SK-N-SH treated with all-trans-retinoic acid at 6 μM for 48 hours (cell line): ENCODE data around the gene ARL5A.

ENCODE experiments used
- ATAC-seq: fragments of 200-7000 bp; cut with Tn5 transposase; 3 replicates; pipeline ENCODE4 v1.9.1; 2020; ENCODE audit warnings: mild to moderate bottlenecking, moderate library complexity
- ARNTL ChIP-seq: fragments of 450-650 bp; formaldehyde crosslinking; IDR thresholded peaks from 2 replicates; pipeline ENCODE4 v1.5.0; 2020; ENCODE audit warnings: low read depth, mild to moderate bottlenecking, moderate library complexity, borderline replicate concordance
- CREB5 ChIP-seq: fragments of 250-450 bp; sonication (Bioruptor Pico); IDR thresholded peaks from 2 replicates; pipeline ENCODE4 v1.5.1; 2020; ENCODE audit warnings: low read depth, mild to moderate bottlenecking, moderate library complexity
- CSRNP3 ChIP-seq: fragments of 250-450 bp; sonication (Bioruptor Pico); IDR thresholded peaks from 2 replicates; pipeline ENCODE4 v1.5.1; 2021; ENCODE audit warnings: mild to moderate bottlenecking, moderate library complexity
- ESRRG ChIP-seq: fragments of 250-450 bp; sonication (Bioruptor Pico); IDR thresholded peaks from 2 replicates; pipeline ENCODE4 v1.6.1; 2021; ENCODE audit warnings: mild to moderate bottlenecking
- GLIS3 ChIP-seq: fragments of 250-450 bp; sonication (Bioruptor Pico); IDR thresholded peaks from 2 replicates; pipeline ENCODE4 v1.5.0; 2020; ENCODE audit warnings: mild to moderate bottlenecking, moderate library complexity
- ISL1 ChIP-seq: fragments of 250-450 bp; sonication (Bioruptor Pico); IDR thresholded peaks from 2 replicates; pipeline ENCODE4 v2.1.2; 2022; ENCODE audit warnings: mild to moderate bottlenecking, moderate library complexity
- OSR1 ChIP-seq: fragments of 250-450 bp; sonication (Bioruptor Pico); IDR thresholded peaks from 2 replicates; pipeline ENCODE4 v1.8.0; 2022; ENCODE audit warnings: moderate library complexity, mild to moderate bottlenecking, inconsistent platforms
- PATZ1 ChIP-seq: fragments of 250-450 bp; sonication (Bioruptor Pico); IDR thresholded peaks from 2 replicates; pipeline ENCODE4 v1.8.0; 2020; ENCODE audit warnings: mild to moderate bottlenecking, moderate library complexity, borderline replicate concordance
- POU6F1 ChIP-seq: fragments of 250-450 bp; sonication (Bioruptor Pico); IDR thresholded peaks from 2 replicates; pipeline ENCODE4 v1.8.0; 2021; ENCODE audit warnings: low read depth, mild to moderate bottlenecking, moderate library complexity, borderline replicate concordance
- PPARA ChIP-seq: fragments of 250-450 bp; sonication (Bioruptor Pico); IDR thresholded peaks from 2 replicates; pipeline ENCODE4 v1.5.0; 2020; ENCODE audit warnings: mild to moderate bottlenecking, borderline replicate concordance
- RARB ChIP-seq: fragments of 250-450 bp; sonication (Bioruptor Pico); IDR thresholded peaks from 2 replicates; pipeline ENCODE4 v1.8.0; 2021; ENCODE audit warnings: mild to moderate bottlenecking, moderate library complexity
- SNAI2 ChIP-seq: fragments of 250-450 bp; sonication (Bioruptor Pico); IDR thresholded peaks from 2 replicates; pipeline ENCODE4 v1.5.0; 2020; ENCODE audit warnings: mild to moderate bottlenecking, moderate library complexity
- TCF4 ChIP-seq: fragments of 250-450 bp; sonication (Bioruptor Pico); IDR thresholded peaks from 2 replicates; pipeline ENCODE4 v1.8.0; 2021; ENCODE audit warnings: mild to moderate bottlenecking, moderate library complexity, borderline replicate concordance
- ZC3H10 ChIP-seq: fragments of 250-450 bp; sonication (Bioruptor Pico); IDR thresholded peaks from 2 replicates; pipeline ENCODE4 v1.5.1; 2021; ENCODE audit warnings: mild to moderate bottlenecking, moderate library complexity
- ZFP30 ChIP-seq: fragments of 450-650 bp; formaldehyde crosslinking; IDR thresholded peaks from 2 replicates; pipeline ENCODE4 v1.5.0; 2022; ENCODE audit warnings: mild to moderate bottlenecking, moderate library complexity
- ZNF565 ChIP-seq: fragments of 450-650 bp; formaldehyde crosslinking; conservative IDR thresholded peaks from 2 replicates; pipeline ENCODE4 v1.5.0; 2020; ENCODE audit warnings: low read depth, mild to moderate bottlenecking, moderate library complexity
- ZNF70 ChIP-seq: fragments of 450-650 bp; formaldehyde crosslinking; IDR thresholded peaks from 2 replicates; pipeline ENCODE4 v1.5.0; 2020; ENCODE audit warnings: mild to moderate bottlenecking, moderate library complexity
- ZNF8 ChIP-seq: fragments of 450-650 bp; formaldehyde crosslinking; IDR thresholded peaks from 2 replicates; pipeline ENCODE4 v1.5.0; 2020; ENCODE audit warnings: mild to moderate bottlenecking, moderate library complexity

Gene ARL5A

GRCh38 chr2:151857650-151858049 is 29.4 kb upstream of the ARL5A start:
- ATAC-seq, result no peak
- no peak for TF ChIP-seq CREB5 (CRISPR knock-in tag)
- no peak for TF ChIP-seq OSR1 (CRISPR knock-in tag)
- TF ChIP-seq ARNTL, result no peak
- no peak for TF ChIP-seq PPARA
- no peak for TF ChIP-seq ESRRG
- no peak for TF ChIP-seq ZNF565 (CRISPR knock-in tag)
- TF ChIP-seq ZC3H10 (CRISPR knock-in tag), result no peak

GRCh38 chr2:151855111-151855510 is 26.9 kb upstream of the ARL5A start:
- no peak for ATAC-seq
- TF ChIP-seq ZNF8 (CRISPR knock-in tag), result no peak
- no peak for TF ChIP-seq POU6F1 (CRISPR knock-in tag)
- TF ChIP-seq TCF4 (CRISPR knock-in tag), result no peak
- TF ChIP-seq CSRNP3 (CRISPR knock-in tag), result no peak
- no peak for TF ChIP-seq ZNF70
- TF ChIP-seq, all 23 proteins: peak for 0

GRCh38 chr2:151853070-151853758 is 25.0 kb upstream of the ARL5A start:
- ATAC-seq, result no peak
- TF ChIP-seq TCF4 (CRISPR knock-in tag) (no peak), ISL1 (CRISPR knock-in tag) (peak; percentile 32; the same call in 1 of the 2 replicates), ZNF565 (CRISPR knock-in tag) (no peak), ESRRG (no peak), RARB (CRISPR knock-in tag) (no peak)

- TF ChIP-seq CSRNP3 (CRISPR knock-in tag), result no peak
- TF ChIP-seq TCF4 (CRISPR knock-in tag), result no peak
- no peak for TF ChIP-seq RARB (CRISPR knock-in tag)
- TF ChIP-seq ZNF565 (CRISPR knock-in tag), result no peak
- TF ChIP-seq ZFP30 (CRISPR knock-in tag), result no peak
- TF ChIP-seq ARNTL, result no peak
- no peak for TF ChIP-seq CREB5 (CRISPR knock-in tag)
- no peak for TF ChIP-seq PATZ1 (CRISPR knock-in tag)
- TF ChIP-seq GLIS3 (CRISPR knock-in tag), result no peak
- no peak for TF ChIP-seq ZNF70
- no peak for TF ChIP-seq ISL1 (CRISPR knock-in tag)
- no peak for TF ChIP-seq ZC3H10 (CRISPR knock-in tag)
- no peak for TF ChIP-seq SNAI2 (CRISPR knock-in tag)
- no peak for TF ChIP-seq POU6F1 (CRISPR knock-in tag)
- no peak for ATAC-seq
Observed at GRCh38 chr2:151852260-151853069, 24.2 kb upstream of the ARL5A start.
